GM12873 (cell line): Measurements from ENCODE around the gene ADAMTS2.

ENCODE experiments used
- CTCF ChIP-seq: IDR thresholded peaks from 2 replicates; pipeline ENCODE4 v1.5.1; 2012; ENCODE audit warnings: low read depth, mild to moderate bottlenecking, moderate library complexity, low read length, control low read depth; ENCODE audit not compliant: insufficient read depth; ENCODE audit errors: missing control alignments

Gene ADAMTS2

GRCh38 chr5:179260324-179261070, 84.8 kb downstream of the ADAMTS2 start:
- no peak for TF ChIP-seq CTCF

GRCh38 chr5:179259731-179260323, 85.4 kb downstream of the ADAMTS2 start:
- TF ChIP-seq CTCF = no peak

- no peak for TF ChIP-seq CTCF
These were observed 86.1 kb downstream of the ADAMTS2 start for GRCh38 chr5:179258922-179259730.

- no peak for TF ChIP-seq CTCF
These were observed 87.0 kb downstream of the ADAMTS2 start for GRCh38 chr5:179258001-179258921.

GRCh38 chr5:179257176-179257682, 88.0 kb downstream of the ADAMTS2 start:
- no peak for TF ChIP-seq CTCF

GRCh38 chr5:179256328-179257175, 88.7 kb downstream of the ADAMTS2 start:
- no peak for TF ChIP-seq CTCF
